Muscle layer of duodenum (tissue), 2 donors: ENCODE data around the gene KRT73.

Experiments
- H3K27ac ChIP-seq: one replicate; pipeline ENCODE4 v1.7.0; 2013; ENCODE audit warnings: mild to moderate bottlenecking, low read length
- H3K27me3 ChIP-seq: one replicate; pipeline ENCODE4 v1.7.0; 2013; ENCODE audit warnings: low read depth, mild to moderate bottlenecking, control low read depth, low read length
- H3K36me3 ChIP-seq, 2 donors: one replicate each; pipeline ENCODE4 v1.7.0; 2013; ENCODE audit warnings: low read length in 2 of 2, control low read depth in 1 of 2, mild to moderate bottlenecking in 1 of 2; ENCODE audit not compliant: insufficient read depth in 2 of 2, control insufficient read depth in 1 of 2
- H3K4me1 ChIP-seq, 2 donors: one replicate each; pipeline ENCODE4 v1.7.0; 2013; ENCODE audit warnings: low read length in 2 of 2, mild to moderate bottlenecking in 2 of 2, control low read depth in 1 of 2, moderate library complexity in 1 of 2; ENCODE audit not compliant: insufficient read depth in 2 of 2, control insufficient read depth in 1 of 2
- H3K4me3 ChIP-seq, 2 donors: one replicate each; pipeline ENCODE4 v1.7.0; 2013; ENCODE audit warnings: low read length in 2 of 2, low read depth in 1 of 2, mild to moderate bottlenecking in 1 of 2
- H3K9me3 ChIP-seq, 2 donors: one replicate each; pipeline ENCODE4 v1.7.0; 2013; ENCODE audit warnings: low read length in 2 of 2, control low read depth in 1 of 2, mild to moderate bottlenecking in 1 of 2; ENCODE audit not compliant: control insufficient read depth in 1 of 2
- donor health status: healthy.

The KRT73 gene

GRCh38 chr12:52618216-52618615 is at the start of gene KRT73:
TSS of gene KRT73 (minus strand) at chr12:52618559. CDS start at chr12:52618524, 35 bp downstream.
- Histone ChIP-seq H3K27me3 (no peaks in the 10 kb centered on the region), H3K4me3 (no peak within 1 kb of the TSS), H3K27ac (no peak within 1 kb of the TSS), H3K4me1 (no peaks in the 10 kb centered on the region), H3K9me3 (no peaks in the 10 kb centered on the region), H3K36me3 (no peaks in the 10 kb centered on the region)

GRCh38 chr12:52667931-52668330 is 49.6 kb upstream of the KRT73 start:
- H3K27ac ChIP-seq: no peak overlapping the region
- H3K36me3 ChIP-seq: no peaks in the 10 kb centered on the region
- H3K4me3 ChIP-seq: no peak overlapping the region
- no peaks in the 10 kb centered on the region for H3K9me3 ChIP-seq
- no peaks in the 10 kb centered on the region for H3K27me3 ChIP-seq
- no peaks in the 10 kb centered on the region for H3K4me1 ChIP-seq

GRCh38 chr12:52667509-52667908 is 49.1 kb upstream of the KRT73 start:
- H3K27ac ChIP-seq: no peak overlapping the region
- H3K4me3 ChIP-seq: no peak overlapping the region
- H3K27me3 ChIP-seq: no peaks in the 10 kb centered on the region
- no peaks in the 10 kb centered on the region for H3K9me3 ChIP-seq
- no peaks in the 10 kb centered on the region for H3K36me3 ChIP-seq
- no peaks in the 10 kb centered on the region for H3K4me1 ChIP-seq

- no peaks in the 10 kb centered on the region for H3K9me3 ChIP-seq
- no peaks in the 10 kb centered on the region for H3K27me3 ChIP-seq
- H3K36me3 ChIP-seq: no peaks in the 10 kb centered on the region
- H3K4me3 ChIP-seq: no peak overlapping the region
- H3K27ac ChIP-seq: no peak overlapping the region
- H3K4me1 ChIP-seq: no peaks in the 10 kb centered on the region
These were observed 48.1 kb upstream of the KRT73 start for GRCh38 chr12:52666471-52666870.

GRCh38 chr12:52663420-52663819 is 45.1 kb upstream of the KRT73 start:
- Histone ChIP-seq H3K4me1 (no peaks in the 10 kb centered on the region), H3K9me3 (no peaks in the 10 kb centered on the region), H3K4me3 (no peak overlapping the region), H3K27me3 (no peaks in the 10 kb centered on the region), H3K36me3 (no peaks in the 10 kb centered on the region), H3K27ac (no peak overlapping the region)

- Histone ChIP-seq H3K9me3 (no peaks in the 10 kb centered on the region), H3K4me3 (no peak overlapping the region), H3K27me3 (no peaks in the 10 kb centered on the region), H3K4me1 (no peaks in the 10 kb centered on the region), H3K27ac (no peak overlapping the region), H3K36me3 (no peaks in the 10 kb centered on the region)
These were observed 44.5 kb upstream of the KRT73 start for GRCh38 chr12:52662918-52663229.

- no peaks in the 10 kb centered on the region for H3K36me3 ChIP-seq
- H3K9me3 ChIP-seq: no peaks in the 10 kb centered on the region
- H3K27me3 ChIP-seq: no peaks in the 10 kb centered on the region
These were observed 43.9 kb upstream of the KRT73 start for GRCh38 chr12:52662093-52662917.

GRCh38 chr12:52661668-52662067 is 43.3 kb upstream of the KRT73 start:
- no peaks in the 10 kb centered on the region for H3K36me3 ChIP-seq
- no peaks in the 10 kb centered on the region for H3K27me3 ChIP-seq
- H3K9me3 ChIP-seq: no peaks in the 10 kb centered on the region
- H3K4me3 ChIP-seq: no peak overlapping the region
- H3K27ac ChIP-seq: no peak overlapping the region
- no peaks in the 10 kb centered on the region for H3K4me1 ChIP-seq

More at GRCh38 chr12:52662093-52662917, 43.9 kb upstream of the KRT73 start:
- Histone ChIP-seq H3K4me1 (no peaks in the 10 kb centered on the region), H3K27ac (no peak overlapping the region), H3K4me3 (no peak overlapping the region)

GRCh38 chr12:52660934-52661499 is 42.7 kb upstream of the KRT73 start:
- no peak overlapping the region for H3K27ac ChIP-seq
- H3K36me3 ChIP-seq: no peaks in the 10 kb centered on the region
- no peaks in the 10 kb centered on the region for H3K27me3 ChIP-seq
- H3K4me1 ChIP-seq: no peaks in the 10 kb centered on the region
- no peaks in the 10 kb centered on the region for H3K9me3 ChIP-seq
- H3K4me3 ChIP-seq: no peak overlapping the region

GRCh38 chr12:52659951-52660350 is 41.6 kb upstream of the KRT73 start:
- H3K27ac ChIP-seq: no peak overlapping the region
- H3K27me3 ChIP-seq: no peaks in the 10 kb centered on the region
- no peaks in the 10 kb centered on the region for H3K36me3 ChIP-seq
- no peaks in the 10 kb centered on the region for H3K9me3 ChIP-seq
- no peaks in the 10 kb centered on the region for H3K4me1 ChIP-seq
- H3K4me3 ChIP-seq: no peak overlapping the region

- Histone ChIP-seq H3K4me1 (no peaks in the 10 kb centered on the region), H3K4me3 (no peak overlapping the region), H3K27ac (no peak overlapping the region), H3K27me3 (no peaks in the 10 kb centered on the region), H3K36me3 (no peaks in the 10 kb centered on the region), H3K9me3 (no peaks in the 10 kb centered on the region)
These were observed 41.0 kb upstream of the KRT73 start for GRCh38 chr12:52659395-52659794.

- no peaks in the 10 kb centered on the region for H3K9me3 ChIP-seq
- no peak overlapping the region for H3K4me3 ChIP-seq
- H3K4me1 ChIP-seq: no peaks in the 10 kb centered on the region
- H3K36me3 ChIP-seq: no peaks in the 10 kb centered on the region
- H3K27me3 ChIP-seq: no peaks in the 10 kb centered on the region
- H3K27ac ChIP-seq: no peak overlapping the region
These were observed 39.8 kb upstream of the KRT73 start for GRCh38 chr12:52658196-52658595.
